Measurements from ENCODE around the gene COL15A1. TPM values are rescaled to one million over a fixed set of nuclear protein-coding genes. Genes with fewer than 3 reads are reported as not detected.
"Not testable (repeated sequence)": the region's sequence is repeated elsewhere in the genome, so short reads cannot be mapped to it uniquely, and the experiment has no call there.

The COL15A1 gene
- total RNA-seq, 1 donor from 2014 or later = 0.06 TPM

DNA sequence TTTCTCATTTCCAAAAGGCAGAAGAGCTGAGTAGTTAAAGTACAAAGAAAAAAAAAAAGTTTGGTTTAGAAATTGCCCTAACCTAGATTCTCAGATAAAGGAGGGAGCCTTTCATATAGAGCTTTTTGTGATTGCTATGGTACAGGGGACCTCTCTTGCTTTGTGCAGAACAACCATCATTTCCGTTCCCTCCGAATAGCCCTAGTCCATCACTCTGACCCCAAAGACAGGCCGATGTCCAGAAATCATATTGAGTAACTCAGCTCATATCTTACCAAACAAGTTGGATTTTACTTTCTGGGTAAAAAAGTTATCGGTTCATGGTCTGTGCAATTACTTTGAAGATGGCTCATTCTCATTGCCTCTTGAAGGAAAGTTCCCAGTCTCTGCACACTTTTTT is 36.7 kb upstream of the COL15A1 start:
- no peak for DNase-seq (ENCODE audit: low read depth)
- no peak overlapping the region for H3K4me3 ChIP-seq (ENCODE audit: low read depth, low read length)
- TF ChIP-seq, protein P1, sequence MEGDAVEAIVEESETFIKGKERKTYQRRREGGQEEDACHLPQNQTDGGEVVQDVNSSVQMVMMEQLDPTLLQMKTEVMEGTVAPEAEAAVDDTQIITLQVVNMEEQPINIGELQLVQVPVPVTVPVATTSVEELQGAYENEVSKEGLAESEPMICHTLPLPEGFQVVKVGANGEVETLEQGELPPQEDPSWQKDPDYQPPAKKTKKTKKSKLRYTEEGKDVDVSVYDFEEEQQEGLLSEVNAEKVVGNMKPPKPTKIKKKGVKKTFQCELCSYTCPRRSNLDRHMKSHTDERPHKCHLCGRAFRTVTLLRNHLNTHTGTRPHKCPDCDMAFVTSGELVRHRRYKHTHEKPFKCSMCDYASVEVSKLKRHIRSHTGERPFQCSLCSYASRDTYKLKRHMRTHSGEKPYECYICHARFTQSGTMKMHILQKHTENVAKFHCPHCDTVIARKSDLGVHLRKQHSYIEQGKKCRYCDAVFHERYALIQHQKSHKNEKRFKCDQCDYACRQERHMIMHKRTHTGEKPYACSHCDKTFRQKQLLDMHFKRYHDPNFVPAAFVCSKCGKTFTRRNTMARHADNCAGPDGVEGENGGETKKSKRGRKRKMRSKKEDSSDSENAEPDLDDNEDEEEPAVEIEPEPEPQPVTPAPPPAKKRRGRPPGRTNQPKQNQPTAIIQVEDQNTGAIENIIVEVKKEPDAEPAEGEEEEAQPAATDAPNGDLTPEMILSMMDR (conservative IDR thresholded peaks at IDR 0.05; ENCODE audit: low read depth, low read length) = no peak

DNA sequence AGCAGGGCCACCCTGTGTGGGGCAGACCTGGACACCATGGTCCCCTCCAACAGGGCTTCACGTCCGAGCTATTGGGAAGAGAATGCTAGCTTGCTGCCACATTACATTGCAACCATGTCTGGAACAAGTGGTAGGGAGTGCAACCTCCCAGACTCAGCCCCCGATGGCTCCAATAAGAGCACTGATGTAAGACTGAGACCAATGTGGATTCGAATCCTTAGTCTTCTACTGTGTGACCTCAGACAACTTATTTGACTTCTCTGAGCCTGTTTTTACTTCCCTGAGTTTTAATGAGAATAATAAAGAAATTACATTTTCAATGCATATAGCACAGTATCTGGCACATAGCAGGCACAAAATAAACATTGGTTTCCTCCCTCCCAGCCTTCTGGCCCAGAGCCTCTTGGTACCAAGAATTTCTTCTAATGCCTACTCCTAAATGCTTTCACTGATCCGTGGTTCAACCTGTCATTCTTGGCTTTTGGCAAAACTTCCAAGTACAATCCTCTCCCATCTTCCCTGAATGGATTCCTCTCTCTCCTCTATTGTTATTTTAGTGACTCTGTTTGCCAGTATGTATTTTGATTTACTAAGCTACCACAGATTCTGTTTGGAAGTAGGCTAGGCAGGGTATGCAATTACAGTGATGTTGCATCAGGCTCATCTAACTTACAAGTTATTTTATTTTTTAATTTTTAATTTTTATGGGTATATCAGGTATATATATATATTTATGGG is 34.6 kb upstream of the COL15A1 start:
- H3K4me3 ChIP-seq (ENCODE audit: low read depth, low read length) = no peak overlapping the region
- no peak for DNase-seq (ENCODE audit: low read depth)
- TF ChIP-seq, protein P1 (conservative IDR thresholded peaks at IDR 0.05; ENCODE audit: low read depth, low read length) = no peak

DNA sequence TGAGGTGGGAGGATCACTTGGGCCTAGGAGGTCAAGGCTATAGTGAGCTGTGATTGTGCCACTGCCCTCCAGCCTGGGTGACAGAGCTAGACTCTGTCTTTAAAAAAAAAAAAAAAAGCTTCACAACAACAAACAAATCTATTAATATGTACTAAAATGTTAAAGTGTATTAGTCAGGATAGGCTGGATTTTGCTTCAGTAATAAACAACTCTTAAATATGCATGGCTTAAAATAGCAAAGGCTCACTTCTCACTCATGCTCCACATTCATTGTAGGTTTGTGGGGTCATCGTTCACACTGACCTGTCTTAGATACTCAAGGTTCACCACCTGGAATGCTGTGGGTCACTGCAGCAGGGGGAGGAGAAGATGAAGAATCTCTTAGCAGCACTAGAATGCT is 33.8 kb upstream of the COL15A1 start:
- TF ChIP-seq, protein P1 (conservative IDR thresholded peaks at IDR 0.05; ENCODE audit: low read depth, low read length) = no peak
- H3K4me3 ChIP-seq (ENCODE audit: low read depth, low read length) = no peak overlapping the region
- peak; percentile 25 for DNase-seq (ENCODE audit: low read depth)

DNA sequence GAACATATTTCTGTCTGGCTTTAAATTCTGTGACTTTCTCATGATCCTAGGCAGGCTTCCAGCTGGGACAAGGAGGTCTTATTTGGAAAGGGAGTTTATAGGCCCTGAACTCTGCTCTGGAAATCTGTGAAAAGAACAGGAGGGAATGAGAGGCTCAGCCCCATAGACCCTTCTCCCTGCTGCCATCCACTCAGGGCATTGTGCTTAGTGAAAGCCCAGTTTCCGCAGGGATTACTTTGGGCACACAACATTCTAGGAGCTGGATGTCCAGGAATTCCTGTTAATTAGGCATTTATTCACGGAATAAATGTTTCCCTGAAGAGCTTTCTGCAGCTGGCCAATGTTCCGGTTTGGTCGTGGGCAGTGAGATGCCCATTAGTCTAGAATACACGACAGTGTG is 32.7 kb upstream of the COL15A1 start:
- DNase-seq (ENCODE audit: low read depth) = no peak
- TF ChIP-seq, protein P1 (conservative IDR thresholded peaks at IDR 0.05; ENCODE audit: low read depth, low read length) = no peak
- no peak overlapping the region for H3K4me3 ChIP-seq (ENCODE audit: low read depth, low read length)

DNA sequence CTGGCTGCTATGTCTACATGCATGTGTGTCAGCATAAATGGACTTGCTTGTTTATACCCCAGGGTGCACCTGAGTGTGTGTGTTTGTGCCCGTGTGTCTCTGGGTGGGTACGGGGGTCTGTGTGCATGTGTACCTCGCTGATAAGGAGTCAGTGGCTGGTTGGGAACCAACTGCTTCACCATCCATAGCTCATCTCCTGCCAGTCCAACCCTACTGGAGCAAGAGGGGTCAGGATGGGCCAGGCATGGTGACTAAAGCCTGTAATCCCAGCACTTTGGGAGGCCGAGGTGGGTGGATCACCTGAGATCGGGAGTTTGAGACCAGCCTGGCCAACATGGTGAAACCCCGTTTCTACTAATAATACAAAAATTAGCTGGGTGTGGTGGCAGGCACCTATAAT is 32.0 kb upstream of the COL15A1 start:
- not testable (repeated sequence) for H3K4me3 ChIP-seq (ENCODE audit: low read depth, low read length); DNase-seq (ENCODE audit: low read depth)

DNA sequence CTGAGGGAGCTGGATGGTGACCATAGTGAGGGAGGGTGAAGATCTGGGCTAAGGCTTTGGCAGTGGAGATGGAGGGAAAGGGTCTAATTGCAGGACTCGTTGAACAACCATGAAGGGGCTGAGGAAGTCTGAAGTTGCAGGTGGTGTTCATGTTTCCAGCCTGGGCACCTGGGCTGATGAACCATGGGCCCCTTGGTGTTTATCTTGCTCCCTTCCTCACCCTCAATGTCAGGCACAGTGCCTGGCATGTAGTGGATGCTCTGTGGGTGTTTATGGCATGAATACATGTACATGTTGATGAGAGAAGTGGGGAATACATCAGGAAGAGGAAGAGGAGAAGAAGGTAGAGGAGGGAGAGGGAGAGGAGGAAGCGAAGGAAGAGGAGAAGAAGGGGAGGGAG is 31.3 kb upstream of the COL15A1 start:
- DNase-seq (ENCODE audit: low read depth) = no peak
- no peak overlapping the region for H3K4me3 ChIP-seq (ENCODE audit: low read depth, low read length)
- TF ChIP-seq, protein P1 (conservative IDR thresholded peaks at IDR 0.05; ENCODE audit: low read depth, low read length) = no peak

DNA sequence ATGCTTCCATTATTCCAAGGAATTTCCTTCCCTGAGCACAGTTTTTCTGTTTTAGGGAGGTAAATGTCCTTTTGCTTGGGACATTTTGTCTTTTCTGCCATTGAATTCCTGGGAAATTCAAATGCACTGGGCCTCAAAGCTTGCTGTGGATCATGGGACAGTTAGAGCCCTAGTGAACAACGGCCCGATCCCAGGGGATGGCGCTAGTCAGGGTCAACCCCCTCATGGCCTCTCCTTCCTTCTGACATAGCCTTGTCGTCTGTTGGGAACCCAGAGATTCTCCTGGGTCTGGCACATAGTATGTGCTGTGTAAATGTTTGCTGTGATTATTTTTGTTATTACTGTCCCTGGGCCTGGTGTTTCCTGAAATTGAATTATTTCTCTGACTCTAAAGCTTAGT is 30.7 kb upstream of the COL15A1 start:
- no peak for DNase-seq (ENCODE audit: low read depth)
- TF ChIP-seq, protein P1 (conservative IDR thresholded peaks at IDR 0.05; ENCODE audit: low read depth, low read length) = no peak
- H3K4me3 ChIP-seq (ENCODE audit: low read depth, low read length) = no peak overlapping the region

All from epithelial cell of proximal tubule (primary cell).